ENCODE measurements around the gene DIP2C. TPM values are rescaled to one million over a fixed set of nuclear protein-coding genes. Genes with fewer than 3 reads are reported as not detected.

DIP2C gene
- total RNA-seq, 4 donors from 2014 or later: 2.4 to 14.9 (median 6.1) TPM

DNA sequence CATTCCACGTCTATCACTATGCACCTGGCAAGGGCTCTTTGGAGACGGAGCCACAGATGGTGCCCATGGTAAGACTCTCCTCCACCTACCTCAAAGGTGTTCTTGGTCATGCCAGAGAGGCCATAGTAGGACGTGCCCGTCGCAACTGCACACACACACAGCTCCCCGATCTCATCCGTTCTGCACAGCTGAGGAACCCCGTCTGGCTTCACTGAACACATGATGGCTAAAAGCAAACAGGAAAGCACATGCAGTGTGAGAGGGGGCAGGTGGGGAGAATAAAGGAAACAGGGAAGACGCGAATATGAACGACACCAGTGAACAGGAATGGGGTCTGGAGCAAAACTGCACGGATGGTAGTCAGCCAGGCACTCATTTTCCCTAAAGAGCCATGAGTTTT is 323.3 kb downstream of the DIP2C start:
- no peak for DNase-seq
- TF ChIP-seq CTCF (IDR thresholded peaks at IDR 0.05) (no peak), POLR2A (IDR thresholded peaks at IDR 0.05) (no peak)
- H3K36me3 ChIP-seq: peaks cover 0 to 78% (median 11%) of the 10 kb centered on the region in 3 donors
- H3K27me3 ChIP-seq: no peaks in the 10 kb centered on the region
- intact Hi-C loops (cut with DNase I): no loop called here
- 92% methylated on average over 10 to 12 of the region's 12 CpGs for WGBS, 2 donors
- peaks cover 0 to 4% (median 0%) of the 10 kb centered on the region in 3 donors for H3K4me1 ChIP-seq
- no peak overlapping the region for H3K27ac ChIP-seq
- no peak overlapping the region for H3K4me3 ChIP-seq
- H3K9me3 ChIP-seq: no peaks in the 10 kb centered on the region

- WGBS, 2 donors: 92 to 93% methylated on average over 11 to 23 of the region's 24 CpGs
- peaks cover 0 to 96% (median 11%) of the 10 kb centered on the region in 3 donors for H3K36me3 ChIP-seq
- intact Hi-C loops (cut with DNase I): no loop called here
- peaks cover 0 to under 1% (median 0%) of the 10 kb centered on the region in 3 donors for H3K4me1 ChIP-seq
- H3K27ac ChIP-seq: no peak overlapping the region
- TF ChIP-seq CTCF (IDR thresholded peaks at IDR 0.05) (no peak), POLR2A (IDR thresholded peaks at IDR 0.05) (no peak)
- no peaks in the 10 kb centered on the region for H3K27me3 ChIP-seq
- DNase-seq: no peak
- no peak overlapping the region for H3K4me3 ChIP-seq
- H3K9me3 ChIP-seq: no peaks in the 10 kb centered on the region
Observed at GRCh38 chr10:364267-364775, 325.1 kb downstream of the DIP2C start.

DNA sequence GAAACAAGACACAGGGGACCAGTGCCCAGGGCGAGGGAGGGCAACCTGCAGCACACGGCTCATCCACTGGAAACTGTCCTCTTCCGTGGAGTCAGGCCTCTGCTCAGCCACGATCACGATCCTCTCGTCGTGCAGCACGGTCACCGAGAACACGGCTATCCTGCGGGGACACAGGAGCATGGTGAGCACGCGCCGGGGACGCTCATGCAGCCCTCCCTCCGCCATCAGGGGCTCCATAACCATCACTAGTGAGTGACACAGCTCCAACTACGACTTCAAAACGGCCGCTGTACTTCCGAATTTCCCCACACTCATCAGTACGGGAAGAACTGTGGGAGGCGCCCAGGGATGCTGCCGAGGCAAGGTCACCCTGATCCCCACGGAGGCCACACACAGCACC is 326.3 kb downstream of the DIP2C start:
- peaks cover 0 to 90% (median 11%) of the 10 kb centered on the region in 3 donors for H3K36me3 ChIP-seq
- no peak overlapping the region for H3K4me3 ChIP-seq
- intact Hi-C loops (cut with DNase I): no loop called here
- WGBS, 2 donors: 92 to 97% methylated on average over 7 to 17 of the region's 24 CpGs
- no peak for DNase-seq
- H3K4me1 ChIP-seq: no peaks in the 10 kb centered on the region
- H3K27me3 ChIP-seq: no peaks in the 10 kb centered on the region
- H3K27ac ChIP-seq: no peak overlapping the region
- TF ChIP-seq POLR2A (IDR thresholded peaks at IDR 0.05) (no peak), CTCF (IDR thresholded peaks at IDR 0.05) (no peak)
- H3K9me3 ChIP-seq: no peaks in the 10 kb centered on the region

GRCh38 chr10:361203-362081 is 328.0 kb downstream of the DIP2C start:
- H3K4me1 ChIP-seq: no peaks in the 10 kb centered on the region
- H3K27ac ChIP-seq: no peak overlapping the region
- H3K9me3 ChIP-seq: no peaks in the 10 kb centered on the region
- H3K27me3 ChIP-seq: no peaks in the 10 kb centered on the region
- H3K36me3 ChIP-seq: peaks cover 5 to 90% (median 11%) of the 10 kb centered on the region in 3 donors
- no peak for DNase-seq
- no peak overlapping the region for H3K4me3 ChIP-seq
- 72 to 73% methylated on average over 14 of the region's 23 CpGs for WGBS, 2 donors
- intact Hi-C loops (cut with DNase I): no loop called here
- TF ChIP-seq POLR2A (IDR thresholded peaks at IDR 0.05) (no peak), CTCF (IDR thresholded peaks at IDR 0.05) (no peak)

DNA sequence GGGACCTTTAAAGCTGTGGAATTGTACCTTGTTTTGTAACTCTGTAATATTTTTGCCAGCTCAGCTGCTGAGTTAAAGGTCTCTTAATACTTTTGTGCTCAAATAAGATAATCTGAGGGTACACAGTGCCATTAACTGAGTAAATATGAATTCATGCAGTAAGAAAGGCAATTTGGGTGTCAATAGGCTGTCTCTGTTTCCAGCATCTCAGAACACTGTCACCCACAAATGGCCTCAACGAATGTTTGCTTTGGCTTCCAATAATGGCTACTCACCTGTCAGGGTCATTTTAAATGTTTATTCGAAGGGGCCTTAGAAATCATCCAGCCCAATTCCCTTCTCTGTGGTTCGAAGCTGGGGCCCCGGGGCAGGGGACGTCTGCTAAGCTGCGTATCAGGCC is 328.8 kb downstream of the DIP2C start:
- Histone ChIP-seq H3K4me1 (no peaks in the 10 kb centered on the region), H3K27me3 (no peaks in the 10 kb centered on the region), H3K36me3 (peaks cover 5 to 90% (median 11%) of the 10 kb centered on the region in 3 donors), H3K9me3 (no peaks in the 10 kb centered on the region), H3K4me3 (no peak overlapping the region), H3K27ac (no peak overlapping the region)
- intact Hi-C loops (cut with DNase I): no loop called here
- DNase-seq: no peak
- 75 to 84% methylated on average over 6 of the region's 6 CpGs for WGBS, 2 donors
- no peak for TF ChIP-seq POLR2A (IDR thresholded peaks at IDR 0.05)
- TF ChIP-seq CTCF (IDR thresholded peaks at IDR 0.05): no peak
